Thyroid gland (tissue), 4 donors: ENCODE results near the gene AQP12B.
"Not testable (repeated sequence)": the region's sequence is repeated elsewhere in the genome, so short reads cannot be mapped to it uniquely, and the experiment has no call there.

ENCODE experiments used
- POLR2A ChIP-seq, 2 donors: fragments of 450-650 bp; IDR thresholded peaks; one replicate each; pipeline ENCODE4 v1.6.1; 2017; ENCODE audit warnings: antibody characterized with exemption in 2 of 2, mild to moderate bottlenecking in 2 of 2, moderate library complexity in 1 of 2
- TF ChIP-seq, protein P1 (sequence below), 6 experiments: fragments of 200-600 bp in 3 of 6; fragments of 450-650 bp in 3 of 6; sonication (generic) in 3 of 6; IDR thresholded peaks; one replicate each; pipeline ENCODE4 v1.5.1; 2016 to 2019; ENCODE audit warnings: antibody characterized with exemption in 6 of 6, mild to moderate bottlenecking in 2 of 6, inconsistent platforms in 1 of 6, moderate library complexity in 1 of 6

DNA sequence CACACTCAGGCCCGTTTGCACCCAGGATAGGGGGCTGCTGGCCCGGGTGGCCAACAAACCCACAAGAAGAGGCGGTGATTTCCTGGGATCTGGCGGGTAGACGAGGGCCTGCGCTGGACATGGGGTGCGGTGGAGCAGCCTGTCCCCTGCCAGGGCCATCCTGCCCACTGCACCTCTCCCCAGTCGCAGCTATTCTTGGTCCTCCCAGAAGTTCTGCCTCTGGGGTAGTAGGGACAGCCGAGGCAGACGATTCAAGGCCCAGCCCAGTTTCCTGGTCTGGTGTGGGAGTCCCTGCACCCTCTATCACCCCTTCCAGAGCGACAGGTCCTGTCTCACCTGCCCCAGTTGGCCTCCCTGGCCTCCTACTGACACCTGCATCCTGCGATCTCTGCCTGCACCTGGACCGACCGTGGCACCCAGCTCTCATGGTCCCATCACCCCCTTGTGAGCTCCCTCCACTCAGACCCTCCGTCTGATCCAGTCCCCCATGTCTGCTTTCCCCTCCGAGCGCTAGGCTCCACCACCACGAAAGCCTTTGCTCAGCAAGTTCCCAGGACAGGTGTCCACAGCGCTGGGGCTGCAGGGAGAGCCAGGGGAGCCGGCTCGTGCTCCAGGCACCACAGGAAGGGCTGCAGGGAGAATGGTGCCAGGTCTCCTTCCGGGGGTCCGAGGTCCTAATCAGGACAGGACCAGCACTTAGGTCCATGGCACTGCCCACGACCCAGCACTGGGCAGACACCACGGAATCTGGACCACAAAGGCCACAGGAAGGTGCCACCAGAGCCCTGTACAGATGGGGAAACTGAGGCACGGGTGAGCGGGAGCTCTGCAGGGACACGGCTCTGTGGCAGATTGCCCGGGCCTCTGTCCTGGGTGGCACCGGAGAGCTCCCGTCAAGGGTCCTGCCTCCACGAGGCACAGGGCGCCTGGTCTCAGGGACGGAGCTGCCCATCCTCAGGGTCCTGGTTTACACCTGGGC lies 10.2 kb upstream of the AQP12B start:
- TF ChIP-seq, protein P1, sequence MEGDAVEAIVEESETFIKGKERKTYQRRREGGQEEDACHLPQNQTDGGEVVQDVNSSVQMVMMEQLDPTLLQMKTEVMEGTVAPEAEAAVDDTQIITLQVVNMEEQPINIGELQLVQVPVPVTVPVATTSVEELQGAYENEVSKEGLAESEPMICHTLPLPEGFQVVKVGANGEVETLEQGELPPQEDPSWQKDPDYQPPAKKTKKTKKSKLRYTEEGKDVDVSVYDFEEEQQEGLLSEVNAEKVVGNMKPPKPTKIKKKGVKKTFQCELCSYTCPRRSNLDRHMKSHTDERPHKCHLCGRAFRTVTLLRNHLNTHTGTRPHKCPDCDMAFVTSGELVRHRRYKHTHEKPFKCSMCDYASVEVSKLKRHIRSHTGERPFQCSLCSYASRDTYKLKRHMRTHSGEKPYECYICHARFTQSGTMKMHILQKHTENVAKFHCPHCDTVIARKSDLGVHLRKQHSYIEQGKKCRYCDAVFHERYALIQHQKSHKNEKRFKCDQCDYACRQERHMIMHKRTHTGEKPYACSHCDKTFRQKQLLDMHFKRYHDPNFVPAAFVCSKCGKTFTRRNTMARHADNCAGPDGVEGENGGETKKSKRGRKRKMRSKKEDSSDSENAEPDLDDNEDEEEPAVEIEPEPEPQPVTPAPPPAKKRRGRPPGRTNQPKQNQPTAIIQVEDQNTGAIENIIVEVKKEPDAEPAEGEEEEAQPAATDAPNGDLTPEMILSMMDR (IDR thresholded peaks at IDR 0.05) = not testable (repeated sequence)
- not testable (repeated sequence) for TF ChIP-seq POLR2A (IDR thresholded peaks at IDR 0.05)
